ENCODE data around the gene VPS25.

VPS25 gene

DNA sequence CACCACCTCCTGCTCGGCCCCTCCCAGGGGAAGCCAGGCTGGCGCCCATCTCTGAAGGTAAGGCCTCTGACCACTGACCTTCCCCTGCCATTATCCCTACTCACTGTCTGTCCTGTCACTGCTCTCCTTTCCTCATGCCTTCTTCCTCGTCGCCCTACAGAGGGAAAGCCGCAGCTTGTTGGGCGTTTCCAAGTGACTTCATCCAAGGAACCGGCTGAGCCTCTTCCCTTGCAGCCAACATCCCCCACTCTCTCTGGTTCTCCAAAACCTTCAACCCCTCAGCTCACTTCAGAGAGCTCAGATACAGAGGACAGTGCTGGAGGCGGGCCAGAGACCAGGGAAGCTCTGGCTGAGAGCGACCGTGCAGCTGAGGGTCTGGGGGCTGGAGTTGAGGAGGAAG lies 22.2 kb downstream of the VPS25 start:
- no peak for DNase-seq (ENCODE audit: low read depth in 2 of 2)

DNA sequence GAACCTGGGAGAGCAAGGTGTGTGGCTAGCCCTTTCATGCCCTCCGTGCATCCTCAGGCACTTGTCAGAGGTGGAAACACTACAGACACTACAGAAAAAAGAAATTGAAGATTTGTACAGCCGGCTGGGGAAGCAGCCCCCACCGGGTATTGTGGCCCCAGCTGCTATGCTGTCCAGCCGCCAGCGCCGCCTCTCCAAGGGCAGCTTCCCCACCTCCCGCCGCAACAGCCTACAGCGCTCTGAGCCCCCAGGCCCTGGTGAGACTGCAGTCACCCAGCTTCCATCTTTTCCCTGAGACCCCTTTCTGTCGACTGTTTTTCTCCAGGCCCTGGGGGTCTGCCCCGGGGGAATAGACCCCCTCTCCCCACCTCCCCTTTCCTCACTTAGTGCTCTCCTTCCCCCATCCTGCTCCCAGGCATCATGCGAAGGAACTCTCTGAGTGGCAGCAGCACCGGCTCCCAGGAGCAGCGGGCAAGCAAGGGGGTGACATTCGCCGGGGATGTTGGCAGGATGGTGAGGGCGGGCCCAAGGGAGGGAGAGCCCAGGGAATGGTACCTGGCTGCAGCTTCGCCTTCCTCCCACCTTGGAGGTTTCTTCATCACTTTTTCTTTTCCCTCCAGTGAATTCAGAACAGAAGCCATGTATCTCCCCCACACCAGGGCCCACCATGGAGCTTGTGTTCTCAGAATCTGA lies 23.0 kb downstream of the VPS25 start:
- DNase-seq (ENCODE audit: low read depth in 2 of 2), result no peak

DNA sequence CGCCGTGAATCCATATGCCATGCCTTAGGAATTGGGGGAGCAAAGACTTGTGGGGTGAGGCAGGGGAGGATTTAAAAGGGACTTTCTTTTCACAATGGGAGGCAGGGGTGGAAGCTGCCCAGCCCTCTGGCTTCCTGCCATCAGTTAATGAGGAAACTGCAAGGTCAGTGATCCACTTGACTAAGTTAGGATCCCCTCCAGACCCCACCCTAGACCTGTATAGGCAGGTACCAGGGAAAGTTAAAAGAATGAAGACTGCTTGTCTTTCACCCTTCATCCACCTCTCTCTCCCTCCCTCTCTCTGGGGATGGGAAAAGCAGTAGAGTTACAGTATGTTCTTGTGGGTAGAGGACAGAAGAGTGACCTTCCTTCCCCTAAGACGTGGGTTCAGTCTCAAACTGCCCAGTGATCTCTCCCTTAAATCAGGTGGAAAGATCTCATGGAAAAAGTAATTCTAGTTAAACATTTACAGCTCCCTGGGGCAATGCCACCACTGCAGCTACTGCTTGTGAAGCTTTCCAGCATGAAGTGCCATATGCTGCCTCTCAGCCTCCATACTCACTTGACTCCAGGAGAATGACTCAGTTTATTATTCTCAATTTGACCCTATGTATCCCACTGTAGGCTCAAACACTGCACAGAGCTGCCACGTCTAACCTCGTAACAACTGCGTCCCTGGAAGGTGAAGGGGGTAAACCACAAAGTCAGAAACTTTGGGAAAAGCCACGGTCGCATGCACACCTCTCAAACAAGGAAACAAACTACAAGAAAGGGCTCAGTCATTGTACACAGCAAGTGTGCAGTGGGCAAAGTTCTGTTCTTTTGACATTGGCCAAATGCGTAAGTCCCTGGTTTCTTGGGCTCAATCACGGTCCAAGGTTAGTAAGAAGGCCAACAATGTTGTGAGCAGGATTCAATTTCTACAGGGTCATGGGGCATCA lies 24.1 kb downstream of the VPS25 start:
- no peak for DNase-seq (ENCODE audit: low read depth in 2 of 2)

- no peak for DNase-seq (ENCODE audit: low read depth in 2 of 2)
Observed at GRCh38 chr17:42798011-42798382, 24.7 kb downstream of the VPS25 start.

DNA sequence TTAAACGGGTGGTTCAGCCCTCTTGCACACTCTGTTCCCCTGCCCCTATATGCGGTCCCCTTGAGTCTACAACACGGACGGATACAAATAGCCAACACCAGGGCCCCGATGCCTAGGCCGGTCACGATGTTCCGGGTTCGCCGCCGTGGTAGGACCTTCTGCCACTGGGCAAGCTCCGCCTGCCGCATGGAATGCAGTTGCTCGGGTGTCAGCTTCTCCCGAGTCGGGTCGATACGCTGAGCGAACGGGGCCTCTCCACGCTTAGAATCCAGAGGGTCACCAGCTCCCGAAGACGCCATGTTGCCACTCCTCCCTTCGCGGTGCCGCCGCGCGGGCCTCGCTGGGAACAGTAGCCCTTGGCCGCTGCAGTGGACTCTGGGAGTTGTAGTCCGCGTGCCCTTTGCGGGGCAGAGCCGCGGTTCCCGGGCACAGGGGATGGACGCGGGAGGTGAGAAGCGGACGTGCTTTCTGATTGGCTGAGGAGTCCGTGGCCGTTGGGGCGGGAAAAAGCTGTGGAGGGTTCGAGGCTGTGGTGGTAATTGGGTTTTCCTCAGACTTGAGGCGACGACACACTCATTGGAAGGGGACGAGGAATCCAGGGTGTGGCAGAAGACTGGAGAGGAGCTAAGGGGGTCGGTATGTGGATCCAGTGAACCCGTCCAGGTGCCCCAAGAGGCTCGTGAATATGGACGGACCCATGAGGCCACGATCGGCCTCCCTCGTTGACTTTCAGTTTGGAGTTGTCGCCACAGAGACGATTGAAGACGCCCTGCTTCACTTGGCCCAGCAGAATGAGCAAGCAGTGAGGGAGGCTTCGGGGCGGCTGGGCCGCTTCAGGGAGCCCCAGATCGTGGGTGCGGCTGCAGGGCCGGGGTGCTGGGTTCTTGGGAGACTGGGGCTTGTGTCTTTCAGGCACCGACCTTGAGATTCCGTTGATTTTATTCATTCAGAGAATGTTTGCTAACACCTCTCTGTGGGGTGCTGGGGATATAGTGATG lies 25.4 kb downstream of the VPS25 start, which contains the start of the genes CNTD1 and COA3:
Gene CNTD1, plus strand, starts transcription at position 479 of the 998 bp plus-strand sequence. Its CDS starts 207 bp downstream, at position 686.
Gene COA3, minus strand, starts transcription at position 322 of the 998 bp plus-strand sequence. Its CDS starts 23 bp downstream, at position 299.
- DNase-seq (ENCODE audit: low read depth in 2 of 2), result peak; percentile 47 to 57

GRCh38 chr17:42803074-42803883 lies 30.0 kb downstream of the VPS25 start:
- DNase-seq (ENCODE audit: low read depth in 2 of 2), result no peak

- no peak for DNase-seq (ENCODE audit: low read depth in 2 of 2)
Observed at GRCh38 chr17:42804918-42805367, 31.7 kb downstream of the VPS25 start.

- DNase-seq (ENCODE audit: low read depth in 2 of 2), result no peak
Observed at GRCh38 chr17:42806249-42806648, 33.0 kb downstream of the VPS25 start.

GRCh38 chr17:42809250-42809649 lies 36.0 kb downstream of the VPS25 start:
- no peak for DNase-seq (ENCODE audit: low read depth in 2 of 2)

DNA sequence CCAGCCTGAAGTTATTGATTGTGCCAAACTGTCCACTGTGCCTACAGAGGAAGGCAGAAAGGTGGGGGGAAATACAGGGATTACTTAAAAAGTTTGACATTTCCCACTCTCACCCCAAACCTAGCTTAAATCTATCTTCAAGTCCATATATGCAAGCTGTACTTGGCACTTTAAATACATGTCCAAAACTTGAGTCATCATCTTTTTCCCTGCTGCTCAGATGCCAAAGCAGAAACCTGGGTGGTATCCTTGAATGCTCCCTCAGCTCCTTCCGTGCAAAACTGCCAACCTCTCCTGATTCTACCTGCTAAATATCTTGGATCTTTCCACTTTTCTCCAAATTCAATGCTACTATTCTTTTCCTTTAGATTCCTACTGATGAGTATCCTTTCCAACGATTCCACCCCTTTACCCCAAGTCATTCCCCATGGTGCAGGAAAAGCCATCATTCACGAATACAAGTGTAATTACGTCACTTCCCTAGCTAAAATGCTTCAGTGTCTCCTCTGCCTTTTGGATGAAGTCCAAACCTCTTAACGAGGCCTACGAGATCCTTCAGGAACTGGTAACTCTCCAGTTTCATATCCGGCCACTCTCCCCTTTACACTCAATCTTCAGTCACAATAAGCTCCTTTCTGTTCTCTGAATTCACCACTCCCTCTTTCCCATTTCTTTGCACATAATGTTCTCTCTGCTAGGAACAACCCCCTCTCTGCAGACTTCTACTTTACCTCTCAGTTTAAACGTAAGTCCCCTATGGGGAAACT lies 41.6 kb downstream of the VPS25 start:
- no peak for DNase-seq (ENCODE audit: low read depth in 2 of 2)

- DNase-seq (ENCODE audit: low read depth in 2 of 2), result no peak
Observed at GRCh38 chr17:42817866-42818265, 44.6 kb downstream of the VPS25 start.

GRCh38 chr17:42818379-42818778 lies 45.1 kb downstream of the VPS25 start:
- no peak for DNase-seq (ENCODE audit: low read depth in 2 of 2)

- DNase-seq (ENCODE audit: low read depth in 2 of 2), result peak in 1 of 2 donors; percentile 51
Observed at GRCh38 chr17:42819939-42820535, 46.8 kb downstream of the VPS25 start.

- no peak for DNase-seq (ENCODE audit: low read depth in 2 of 2)
Observed at GRCh38 chr17:42821176-42821575, 47.9 kb downstream of the VPS25 start.

GRCh38 chr17:42827472-42827871 lies 54.2 kb downstream of the VPS25 start:
- no peak for DNase-seq (ENCODE audit: low read depth in 2 of 2)

All from stimulated activated CD8-positive, alpha-beta memory T cell treated with anti-CD3 and anti-CD28 coated beads, Interleukin-2, amount 100 ng/mL, for 1 hour (primary cell).